A549 (cell line): ENCODE results near the gene SCAANT1.

Experiments used
- TF ChIP-seq, protein P1 (sequence below): fragments of 450-650 bp; IDR thresholded peaks from 2 replicates; pipeline ENCODE4 v1.6.1; 2014; ENCODE audit warnings: antibody characterized with exemption
- TF ChIP-seq, protein P2 (sequence below): fragments of >200 bp; sonication (Bioruptor Twin); formaldehyde crosslinking; IDR thresholded peaks from 3 replicates; pipeline ENCODE4 v1.5.1; 2016

DNA sequence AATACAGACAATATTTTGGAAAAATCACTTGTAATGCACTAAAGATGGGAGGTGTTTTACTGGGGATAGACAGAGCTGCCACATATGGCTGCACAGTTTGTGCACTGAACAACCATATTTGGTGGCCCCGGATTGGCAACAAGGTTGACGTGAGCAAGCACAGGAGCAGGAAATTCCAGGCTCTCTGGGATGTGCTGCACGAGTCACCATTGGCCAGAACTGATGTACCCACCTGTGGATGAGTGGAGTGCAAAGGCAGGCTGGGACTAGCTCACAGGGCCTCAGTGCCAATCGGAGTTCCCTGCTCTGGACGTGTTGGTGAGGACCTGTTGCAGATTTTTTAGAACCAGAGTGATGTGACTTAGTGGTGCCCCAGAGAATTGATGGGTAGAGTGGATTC, 42.0 kb upstream of the SCAANT1 start:
- TF ChIP-seq, protein P1, sequence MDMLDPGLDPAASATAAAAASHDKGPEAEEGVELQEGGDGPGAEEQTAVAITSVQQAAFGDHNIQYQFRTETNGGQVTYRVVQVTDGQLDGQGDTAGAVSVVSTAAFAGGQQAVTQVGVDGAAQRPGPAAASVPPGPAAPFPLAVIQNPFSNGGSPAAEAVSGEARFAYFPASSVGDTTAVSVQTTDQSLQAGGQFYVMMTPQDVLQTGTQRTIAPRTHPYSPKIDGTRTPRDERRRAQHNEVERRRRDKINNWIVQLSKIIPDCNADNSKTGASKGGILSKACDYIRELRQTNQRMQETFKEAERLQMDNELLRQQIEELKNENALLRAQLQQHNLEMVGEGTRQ = no peak
- TF ChIP-seq, protein P2, sequence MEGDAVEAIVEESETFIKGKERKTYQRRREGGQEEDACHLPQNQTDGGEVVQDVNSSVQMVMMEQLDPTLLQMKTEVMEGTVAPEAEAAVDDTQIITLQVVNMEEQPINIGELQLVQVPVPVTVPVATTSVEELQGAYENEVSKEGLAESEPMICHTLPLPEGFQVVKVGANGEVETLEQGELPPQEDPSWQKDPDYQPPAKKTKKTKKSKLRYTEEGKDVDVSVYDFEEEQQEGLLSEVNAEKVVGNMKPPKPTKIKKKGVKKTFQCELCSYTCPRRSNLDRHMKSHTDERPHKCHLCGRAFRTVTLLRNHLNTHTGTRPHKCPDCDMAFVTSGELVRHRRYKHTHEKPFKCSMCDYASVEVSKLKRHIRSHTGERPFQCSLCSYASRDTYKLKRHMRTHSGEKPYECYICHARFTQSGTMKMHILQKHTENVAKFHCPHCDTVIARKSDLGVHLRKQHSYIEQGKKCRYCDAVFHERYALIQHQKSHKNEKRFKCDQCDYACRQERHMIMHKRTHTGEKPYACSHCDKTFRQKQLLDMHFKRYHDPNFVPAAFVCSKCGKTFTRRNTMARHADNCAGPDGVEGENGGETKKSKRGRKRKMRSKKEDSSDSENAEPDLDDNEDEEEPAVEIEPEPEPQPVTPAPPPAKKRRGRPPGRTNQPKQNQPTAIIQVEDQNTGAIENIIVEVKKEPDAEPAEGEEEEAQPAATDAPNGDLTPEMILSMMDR = no peak
